Eye (tissue), 1 donor: Measurements from ENCODE around the gene GALNT15.
A peak's percentile ranks its signal among the peaks of the same experiment; 100 is the strongest.

Experiments used
- DNase-seq: peaks from one replicate; pipeline ENCODE4 v3.0.0-alpha.2; 2015

The GALNT15 gene

GRCh38 chr3:16233806-16234205 is 59.3 kb downstream of the GALNT15 start:
- DNase-seq: no peak

DNA sequence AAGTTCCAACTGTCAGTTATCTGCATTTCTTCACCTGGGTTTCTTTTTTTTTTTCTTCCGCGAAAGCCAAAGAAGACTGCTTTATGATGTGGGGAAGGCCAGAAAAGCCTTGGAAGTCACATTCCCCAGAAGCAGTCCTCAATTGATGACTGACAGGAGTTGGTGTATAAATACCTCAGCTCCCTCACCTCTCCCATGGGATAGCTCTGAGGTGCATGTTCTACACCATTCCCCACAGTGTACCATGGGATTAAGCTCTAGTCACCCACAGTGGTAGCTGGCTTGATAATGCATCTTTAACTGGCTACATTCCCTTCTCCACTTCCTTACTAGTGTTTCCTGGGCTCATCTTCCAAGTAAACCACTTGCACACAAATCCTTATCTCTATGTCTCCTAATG is 59.8 kb downstream of the GALNT15 start:
- no peak for DNase-seq

DNA sequence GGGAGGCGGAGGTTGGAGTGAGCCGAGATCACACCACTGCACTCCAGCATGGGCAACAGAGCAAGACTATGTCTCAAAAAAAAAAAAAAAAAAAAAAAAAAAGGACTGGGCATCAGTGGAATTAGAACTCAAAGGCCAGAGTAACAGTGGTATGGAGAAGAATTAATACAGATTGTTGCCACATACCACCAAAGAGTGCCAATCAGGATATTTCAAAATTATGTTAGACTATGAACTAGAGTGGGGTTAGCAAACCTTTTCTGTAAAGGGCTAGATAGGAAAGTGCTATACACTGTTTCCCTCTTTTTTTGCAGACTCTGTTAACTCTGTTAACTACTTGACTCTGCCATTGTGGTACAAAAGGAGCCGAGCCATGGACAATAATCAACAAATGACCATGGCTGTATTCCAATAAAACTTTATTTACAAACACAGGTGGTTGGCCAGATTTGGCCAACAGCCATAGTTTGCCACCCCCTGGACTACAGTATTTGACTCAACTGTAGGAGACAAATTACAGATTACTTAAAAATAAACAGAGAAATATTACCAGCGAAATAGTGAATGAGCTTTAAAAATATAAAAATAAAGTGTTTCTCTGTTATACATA is 61.7 kb downstream of the GALNT15 start:
- no peak for DNase-seq

DNA sequence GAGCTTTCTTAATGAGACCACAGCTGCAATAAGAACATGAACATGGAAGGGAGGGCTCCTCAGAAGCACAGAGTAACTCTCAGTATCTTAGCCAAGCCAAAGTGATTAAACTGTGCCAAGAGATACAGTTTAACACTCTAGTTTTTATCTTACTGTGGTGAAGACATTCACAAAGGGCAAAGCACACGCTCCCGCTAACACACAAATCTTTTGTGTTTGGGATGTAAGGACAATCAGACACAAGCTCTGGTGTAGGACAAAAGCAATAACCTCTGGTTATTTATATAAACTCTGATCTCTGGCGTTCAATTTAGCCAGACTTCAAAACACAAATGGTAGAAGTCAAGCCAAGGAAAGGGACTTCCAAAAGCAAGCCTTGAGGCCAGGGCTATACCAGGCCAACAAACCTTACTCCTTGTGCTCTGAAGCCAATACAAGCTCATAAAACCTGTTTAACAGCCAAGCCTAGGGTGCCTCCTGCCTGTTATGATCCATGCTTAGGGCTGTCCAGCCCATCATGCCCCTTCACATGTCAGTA is 62.4 kb downstream of the GALNT15 start:
- no peak for DNase-seq

DNA sequence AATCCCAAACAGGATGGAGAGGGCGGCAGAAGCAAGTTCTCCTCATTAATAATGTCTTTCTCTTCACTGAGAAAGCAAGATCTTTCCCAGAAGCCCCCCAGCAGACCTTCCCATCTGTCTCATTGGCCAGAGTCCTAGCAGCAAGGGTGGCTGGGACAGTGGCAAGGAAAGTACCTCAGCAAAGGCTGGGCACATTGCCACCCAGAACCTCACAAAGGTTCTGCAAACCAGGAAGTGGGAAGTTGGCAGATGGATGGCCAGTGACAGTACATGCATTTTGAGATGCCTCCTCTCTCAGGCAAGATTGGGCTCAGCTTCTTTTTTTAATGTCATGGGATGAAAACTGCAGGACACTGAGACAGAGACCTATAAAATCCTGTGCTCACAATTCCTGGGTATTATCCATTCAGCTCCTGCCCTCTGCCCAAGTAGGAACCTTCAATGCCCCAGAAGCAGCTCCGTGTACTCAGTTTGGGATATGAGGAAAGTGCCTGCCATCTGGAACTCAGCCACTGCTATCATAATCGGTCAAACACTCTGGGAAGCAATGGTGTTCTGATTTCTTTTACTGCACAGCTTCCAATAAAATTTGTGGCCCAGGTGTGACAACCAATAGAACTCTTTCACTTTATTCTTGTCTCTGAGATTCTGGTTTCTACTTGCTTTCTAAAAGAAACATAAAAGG is 64.7 kb downstream of the GALNT15 start:
- no peak for DNase-seq

DNA sequence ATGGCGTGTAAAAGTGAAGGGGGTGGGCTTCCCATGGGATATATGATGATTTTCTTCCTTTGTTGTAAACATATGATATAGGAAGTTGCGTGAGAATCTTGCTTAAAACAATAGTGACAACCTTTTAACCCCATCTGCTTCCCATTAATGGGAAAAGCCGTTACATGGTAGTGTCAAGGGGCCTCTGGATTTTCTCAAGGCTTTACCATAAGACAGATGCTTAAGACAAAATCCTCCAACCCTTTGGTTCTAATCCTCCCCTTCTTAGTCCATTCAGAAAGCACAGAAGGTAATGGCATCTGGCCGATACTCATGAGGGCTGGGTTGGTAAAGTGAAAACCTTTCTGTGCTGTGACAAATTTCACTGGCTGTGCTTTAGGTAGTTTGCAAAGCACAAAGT is 65.3 kb downstream of the GALNT15 start:
- peak; percentile 59 for DNase-seq

DNA sequence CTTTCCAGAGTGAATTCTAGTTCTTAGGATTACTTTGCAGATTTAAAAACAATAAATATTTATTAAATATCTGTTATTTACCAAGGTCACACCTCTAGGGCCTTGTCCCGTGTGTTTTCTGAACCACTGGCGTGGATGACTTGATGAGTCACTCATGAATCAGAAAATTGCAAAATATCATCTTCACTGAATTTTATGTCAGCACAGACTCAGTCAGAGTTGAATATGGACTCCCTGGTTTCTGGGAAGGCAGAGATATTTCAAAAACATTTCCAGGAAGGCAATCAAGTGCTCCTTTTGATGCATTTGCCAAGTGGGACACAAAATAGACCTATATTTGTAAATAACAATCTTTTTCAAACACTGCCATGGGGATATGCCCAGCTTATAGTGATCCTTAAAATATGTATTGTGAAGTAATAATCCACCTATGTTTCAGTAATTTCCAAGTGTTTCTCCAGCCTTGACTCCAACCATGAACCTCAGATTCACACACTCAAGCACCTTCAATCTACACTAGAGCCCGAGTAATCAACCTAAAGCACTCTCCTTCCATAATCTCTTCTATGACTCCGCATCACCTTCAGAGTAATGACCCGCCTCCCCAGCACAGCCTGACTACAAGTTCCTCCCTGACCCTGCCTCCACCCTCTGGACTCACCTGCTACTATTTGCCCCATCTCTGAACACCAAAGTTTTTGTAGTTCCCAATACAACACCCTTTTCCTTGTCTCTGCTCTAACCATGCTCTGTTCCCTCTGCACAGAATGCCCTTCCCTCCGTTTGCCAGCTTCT is 65.9 kb downstream of the GALNT15 start:
- DNase-seq: no peak

DNA sequence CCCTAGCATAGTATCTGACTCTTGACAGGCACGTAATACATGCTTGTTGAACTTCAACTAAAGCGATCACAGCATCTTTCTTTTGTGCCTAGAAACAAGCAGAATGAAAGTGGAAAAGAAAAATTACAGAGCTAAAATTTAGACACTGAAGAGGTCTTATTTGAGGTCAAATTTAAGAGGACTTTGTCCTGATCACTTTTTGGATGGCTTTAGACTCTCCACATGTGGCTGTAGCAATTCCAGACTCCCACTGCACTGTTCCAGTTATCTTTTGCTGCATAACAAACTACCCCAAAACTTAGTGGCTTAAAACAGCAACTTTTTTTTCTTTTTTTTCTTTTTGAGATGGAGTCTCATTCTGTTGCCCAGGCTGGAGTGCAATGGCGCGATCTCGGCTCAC is 66.7 kb downstream of the GALNT15 start:
- no peak for DNase-seq

DNA sequence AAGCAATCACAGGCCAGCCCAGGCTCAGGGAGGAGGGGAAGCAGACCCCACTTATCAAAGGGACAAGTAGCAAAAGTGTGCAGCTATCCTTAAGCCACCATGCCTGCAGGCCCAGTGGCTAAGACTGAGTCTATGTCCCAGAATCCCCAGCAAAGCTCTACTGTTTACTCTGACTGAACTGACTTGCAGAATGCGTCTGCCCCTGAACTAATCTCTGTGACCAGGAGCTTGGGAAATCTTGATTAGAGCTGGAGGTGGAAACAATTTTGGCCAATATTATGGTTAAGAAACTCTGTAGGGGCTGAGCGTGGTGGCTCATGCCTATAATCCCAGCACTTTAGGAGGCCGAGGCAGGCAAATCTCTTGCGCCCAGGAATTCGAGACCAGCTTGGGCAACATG is 67.7 kb downstream of the GALNT15 start:
- no peak for DNase-seq

DNA sequence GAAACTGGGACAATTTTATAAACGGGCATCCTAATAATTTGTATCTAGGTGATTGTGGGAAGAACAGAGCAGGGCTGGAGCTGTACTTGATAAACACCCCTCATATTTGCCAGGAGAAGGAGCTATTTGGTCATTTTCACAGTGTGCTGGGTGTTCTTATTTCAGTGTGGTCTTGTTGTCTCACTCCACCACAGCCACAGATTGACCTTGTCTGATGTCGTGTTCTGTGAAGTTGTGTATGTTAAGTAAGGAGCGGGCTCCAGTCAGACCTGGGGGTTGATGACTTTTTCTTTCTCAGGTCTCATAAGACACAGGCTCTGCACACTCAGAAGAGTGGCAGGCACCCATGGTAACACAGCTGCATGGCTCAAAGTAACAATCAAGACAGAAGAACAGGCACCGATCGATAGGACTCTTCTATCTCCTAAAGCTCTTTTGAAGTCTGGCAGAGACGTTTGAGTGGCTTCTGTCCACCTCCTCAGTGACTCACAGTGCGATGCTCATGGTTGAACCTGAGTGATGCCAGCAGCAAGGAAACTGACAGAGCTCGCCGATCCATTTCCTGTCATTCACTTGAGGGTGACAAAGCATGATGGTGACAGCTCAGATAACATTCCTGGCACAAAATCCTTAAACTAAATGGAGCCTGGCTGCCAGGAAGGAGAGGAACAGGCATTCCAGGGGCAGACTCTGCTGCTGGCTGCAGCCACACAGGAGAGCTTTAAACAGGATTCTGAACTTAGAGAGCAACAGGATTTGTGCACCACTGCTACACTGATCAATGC is 69.4 kb downstream of the GALNT15 start:
- DNase-seq: no peak

DNA sequence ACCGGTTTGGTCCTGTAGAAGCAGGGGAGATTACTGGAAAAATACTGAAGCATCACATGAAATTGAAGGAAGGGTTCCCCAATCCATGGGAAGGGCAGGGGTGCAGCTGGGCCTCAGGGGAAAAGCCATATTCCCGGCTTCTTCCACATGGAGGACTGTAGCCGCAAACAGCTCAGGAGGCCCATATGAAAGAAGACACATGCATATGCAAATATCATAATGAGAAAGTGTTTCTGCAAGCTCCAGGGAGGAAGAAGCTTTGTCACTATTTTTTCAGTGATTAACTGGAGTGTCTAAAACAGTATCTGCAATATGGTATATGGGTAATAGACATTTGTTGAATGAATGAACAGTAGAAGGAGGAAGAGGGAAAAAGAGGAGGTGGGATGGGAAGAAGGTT is 71.1 kb downstream of the GALNT15 start:
- no peak for DNase-seq

GRCh38 chr3:16247282-16248061 is 73.0 kb downstream of the GALNT15 start:
- DNase-seq: peak; percentile 97

- no peak for DNase-seq
Measured at GRCh38 chr3:16248556-16248955, 74.1 kb downstream of the GALNT15 start.

DNA sequence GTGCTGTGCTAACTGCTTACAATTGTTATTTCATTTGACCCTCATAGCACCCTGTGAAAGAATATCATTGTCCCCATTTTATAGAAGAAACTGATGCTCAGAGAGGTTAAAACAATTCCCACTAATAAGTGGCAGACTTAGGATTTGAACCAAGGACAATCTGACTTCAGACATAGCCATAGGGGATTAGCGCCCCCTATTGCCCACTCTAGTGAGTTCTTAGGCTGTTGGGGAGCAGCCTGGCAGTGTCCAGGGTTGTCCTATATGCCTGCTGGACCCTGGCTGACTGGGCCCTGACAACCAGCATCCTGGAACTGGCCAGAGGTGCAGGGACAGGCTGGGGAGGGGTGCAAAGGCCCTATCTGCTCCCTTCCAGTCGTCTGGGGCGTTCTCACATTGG is 74.9 kb downstream of the GALNT15 start:
- peak; percentile 37 for DNase-seq

DNA sequence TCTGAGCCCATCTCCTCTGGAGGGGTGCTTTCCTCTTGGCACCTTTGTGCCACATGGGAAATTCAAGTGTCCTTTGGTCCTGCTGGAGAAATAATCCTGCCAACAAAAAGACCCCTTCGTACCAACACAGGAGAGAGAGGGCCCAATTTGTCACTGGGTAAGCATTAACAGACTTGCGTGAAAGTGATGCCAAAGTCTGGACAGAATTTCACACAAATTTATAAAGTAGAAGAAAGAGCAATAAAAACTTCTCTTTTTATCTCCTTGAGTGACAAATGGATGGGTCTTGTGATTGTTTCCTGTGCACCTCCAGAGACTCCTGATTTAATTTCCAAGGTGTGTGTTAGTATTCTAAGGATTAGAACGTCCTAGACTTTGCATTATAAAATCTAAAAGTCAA is 75.4 kb downstream of the GALNT15 start:
- DNase-seq: no peak

- no peak for DNase-seq
Measured at GRCh38 chr3:16251316-16252085, 77.0 kb downstream of the GALNT15 start.

DNA sequence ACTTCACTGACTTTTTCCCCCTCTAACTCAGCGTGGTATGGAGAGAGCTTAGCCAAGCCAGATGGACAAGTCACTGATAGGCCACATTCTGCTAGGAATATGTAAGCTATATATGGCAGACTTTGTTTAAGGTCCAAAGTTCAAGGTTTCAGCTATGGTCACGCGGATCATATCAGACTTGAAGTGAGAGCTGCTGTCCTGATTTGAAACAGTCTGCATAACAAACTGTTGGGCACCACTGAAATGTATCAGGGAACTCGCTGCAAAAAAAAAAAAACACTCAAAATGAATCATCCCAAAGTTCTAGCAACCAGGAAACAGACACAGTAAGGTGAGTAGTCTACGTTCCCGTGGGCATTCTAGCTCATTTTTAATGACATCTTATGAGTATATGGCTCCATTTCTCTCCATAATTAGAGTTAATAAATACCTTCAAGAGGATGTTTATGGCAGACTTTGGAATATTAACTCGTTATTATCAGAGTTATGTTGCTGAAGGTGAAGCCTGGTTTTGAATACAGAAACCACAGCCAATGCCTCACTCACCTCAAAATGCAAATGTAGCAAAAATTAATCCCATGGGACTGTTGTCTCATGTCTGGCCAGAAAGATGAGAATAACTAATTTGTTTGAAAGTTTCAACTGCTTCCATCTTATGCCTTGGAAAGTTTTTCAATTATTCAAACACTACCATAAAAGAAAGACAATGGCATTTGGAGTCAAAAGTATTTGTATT is 77.9 kb downstream of the GALNT15 start:
- DNase-seq: no peak

GRCh38 chr3:16252988-16253387 is 78.5 kb downstream of the GALNT15 start:
- no peak for DNase-seq

- DNase-seq: no peak
Measured at GRCh38 chr3:16253601-16254000, 79.1 kb downstream of the GALNT15 start.

DNA sequence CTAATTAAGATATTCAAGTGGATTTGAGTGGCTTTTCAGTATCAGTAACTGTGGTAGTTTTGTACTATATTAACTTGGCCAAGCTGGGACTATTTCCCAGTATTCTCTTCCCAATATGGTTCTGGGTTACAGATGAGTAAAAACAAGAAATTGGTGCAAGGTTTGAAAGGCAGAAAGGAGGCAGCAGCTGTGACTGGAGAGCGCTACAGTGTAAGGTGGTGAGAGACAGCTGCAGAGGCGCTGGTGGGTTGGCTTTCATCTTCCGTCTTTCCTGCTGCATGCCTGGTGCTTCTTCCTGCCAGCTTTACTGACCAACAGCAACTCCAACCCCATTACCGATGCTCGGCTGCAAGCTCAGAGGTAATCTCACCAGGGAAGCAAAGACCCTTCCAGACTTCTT is 80.4 kb downstream of the GALNT15 start:
- DNase-seq: no peak

GRCh38 chr3:16255326-16255725 is 80.8 kb downstream of the GALNT15 start:
- DNase-seq: no peak
